ENCODE data around the gene TICRR. TPM values are rescaled to one million over a fixed set of nuclear protein-coding genes. Genes with fewer than 3 reads are reported as not detected.

Gene TICRR
- total RNA-seq, 1 donor = 1.6 TPM

- no peak for DNase-seq (ENCODE audit: low read depth in 2 of 3, low spot score in 2 of 3)
Measured at GRCh38 chr15:89652666-89653065, 77.4 kb downstream of the TICRR start.

GRCh38 chr15:89653578-89653977 lies 78.3 kb downstream of the TICRR start:
- DNase-seq (ENCODE audit: low read depth in 2 of 3, low spot score in 2 of 3) = no peak

- no peak for DNase-seq (ENCODE audit: low read depth in 2 of 3, low spot score in 2 of 3)
Measured at GRCh38 chr15:89654301-89654761, 79.1 kb downstream of the TICRR start.

GRCh38 chr15:89654847-89655805 lies 79.9 kb downstream of the TICRR start, which contains the start of gene KIF7:
KIF7 (minus strand) TSS chr15:89655467; CDS start chr15:89652930, 2,537 bp downstream.
- peak in 2 of 3 donors; percentile 73 to 75 for DNase-seq (ENCODE audit: low read depth in 2 of 3, low spot score in 2 of 3)

GRCh38 chr15:89656116-89656815 lies 81.0 kb downstream of the TICRR start:
- DNase-seq (ENCODE audit: low read depth in 2 of 3, low spot score in 2 of 3) = peak in 1 of 3 donors; percentile 44

- DNase-seq (ENCODE audit: low read depth in 2 of 3, low spot score in 2 of 3) = no peak
Measured at GRCh38 chr15:89657686-89658200, 82.5 kb downstream of the TICRR start.

GRCh38 chr15:89659295-89659694 lies 84.0 kb downstream of the TICRR start:
- DNase-seq (ENCODE audit: low read depth in 2 of 3, low spot score in 2 of 3) = no peak

GRCh38 chr15:89660556-89660955 lies 85.3 kb downstream of the TICRR start:
- no peak for DNase-seq (ENCODE audit: low read depth in 2 of 3, low spot score in 2 of 3)

- peak in 1 of 3 donors; percentile 24 for DNase-seq (ENCODE audit: low read depth in 2 of 3, low spot score in 2 of 3)
Measured at GRCh38 chr15:89662893-89663626, 87.8 kb downstream of the TICRR start.

GRCh38 chr15:89664441-89665350 lies 89.4 kb downstream of the TICRR start:
- DNase-seq (ENCODE audit: low read depth in 2 of 3, low spot score in 2 of 3) = no peak

GRCh38 chr15:89665449-89666181 lies 90.3 kb downstream of the TICRR start:
- DNase-seq (ENCODE audit: low read depth in 2 of 3, low spot score in 2 of 3) = peak in 2 of 3 donors; percentile 36 to 45

GRCh38 chr15:89666184-89666857 lies 91.1 kb downstream of the TICRR start:
- DNase-seq (ENCODE audit: low read depth in 2 of 3, low spot score in 2 of 3) = no peak

GRCh38 chr15:89666858-89667705 lies 91.8 kb downstream of the TICRR start:
- no peak for DNase-seq (ENCODE audit: low read depth in 2 of 3, low spot score in 2 of 3)

- DNase-seq (ENCODE audit: low read depth in 2 of 3, low spot score in 2 of 3) = no peak
Measured at GRCh38 chr15:89667706-89667960, 92.4 kb downstream of the TICRR start.

GRCh38 chr15:89668171-89668570 lies 92.9 kb downstream of the TICRR start:
- DNase-seq (ENCODE audit: low read depth in 2 of 3, low spot score in 2 of 3) = no peak

- no peak for DNase-seq (ENCODE audit: low read depth in 2 of 3, low spot score in 2 of 3)
Measured at GRCh38 chr15:89669309-89669865, 94.1 kb downstream of the TICRR start.

- DNase-seq (ENCODE audit: low read depth in 2 of 3, low spot score in 2 of 3) = no peak
Measured at GRCh38 chr15:89669941-89670340, 94.7 kb downstream of the TICRR start.

Data from hematopoietic multipotent progenitor cell (in vitro differentiated cells).